GM21619 (cell line): ENCODE results near the gene FBLN2.

ENCODE experiments used
- ATAC-seq: cut with Tn5 transposase; IDR thresholded peaks from one replicate; pipeline ENCODE4 v1.9.1; 2021; ENCODE audit not compliant: unreplicated experiment

Gene FBLN2

GRCh38 chr3:13598926-13599886, 50.3 kb downstream of the FBLN2 start:
- ATAC-seq: no peak

GRCh38 chr3:13599887-13600450, 51.0 kb downstream of the FBLN2 start:
- no peak for ATAC-seq

GRCh38 chr3:13600950-13601691, 52.2 kb downstream of the FBLN2 start:
- ATAC-seq: no peak

GRCh38 chr3:13601692-13602080, 52.8 kb downstream of the FBLN2 start:
- ATAC-seq: no peak

GRCh38 chr3:13605555-13605954, 56.6 kb downstream of the FBLN2 start:
- ATAC-seq: no peak

- ATAC-seq: no peak
Measured at GRCh38 chr3:13607821-13608597, 59.1 kb downstream of the FBLN2 start.

GRCh38 chr3:13608969-13609725, 60.2 kb downstream of the FBLN2 start:
- ATAC-seq: no peak

GRCh38 chr3:13610006-13610570, 61.2 kb downstream of the FBLN2 start:
- ATAC-seq: no peak

GRCh38 chr3:13611221-13611620, 62.3 kb downstream of the FBLN2 start:
- ATAC-seq: no peak

- ATAC-seq: no peak
Measured at GRCh38 chr3:13612829-13613228, 63.9 kb downstream of the FBLN2 start.

- ATAC-seq: no peak
Measured at GRCh38 chr3:13613343-13614190, 64.6 kb downstream of the FBLN2 start.

- ATAC-seq: no peak
Measured at GRCh38 chr3:13614607-13615006, 65.7 kb downstream of the FBLN2 start.

GRCh38 chr3:13615019-13615528, 66.1 kb downstream of the FBLN2 start:
- no peak for ATAC-seq

- ATAC-seq: no peak
Measured at GRCh38 chr3:13616359-13616758, 67.4 kb downstream of the FBLN2 start.

- no peak for ATAC-seq
Measured at GRCh38 chr3:13617097-13617738, 68.3 kb downstream of the FBLN2 start.

- ATAC-seq: no peak
Measured at GRCh38 chr3:13617981-13618380, 69.1 kb downstream of the FBLN2 start.

GRCh38 chr3:13618836-13619235, 69.9 kb downstream of the FBLN2 start:
- ATAC-seq: no peak

- no peak for ATAC-seq
Measured at GRCh38 chr3:13619661-13620230, 70.8 kb downstream of the FBLN2 start.
